GM13977 (cell line): ENCODE measurements around the gene C11orf91.
"Not testable (repeated sequence)": the region's sequence is repeated elsewhere in the genome, so short reads cannot be mapped to it uniquely, and the experiment has no call there.

Experiments
- DNase-seq: peaks from one replicate; pipeline ENCODE4 v3.0.0; 2012; ENCODE audit warnings: low spot score
- in situ Hi-C: fragments of 300-500 bp; cut with MboI; formaldehyde crosslinking; loops from one replicate; pipeline ENCODE4 v1.12.0; 2022; ENCODE audit warnings: low sequenced_read_pairs, low pct_unique_long_range_greater_than_20kb, mixed read lengths, inconsistent platforms; ENCODE audit not compliant: unreplicated experiment
- TF ChIP-seq, protein P1 (sequence below): IDR thresholded peaks from 2 replicates; pipeline ENCODE4 v1.5.1; 2012; ENCODE audit warnings: mild to moderate bottlenecking, control low read depth; ENCODE audit not compliant: insufficient read depth; ENCODE audit errors: extremely low read depth, missing control alignments

C11orf91 gene

DNA sequence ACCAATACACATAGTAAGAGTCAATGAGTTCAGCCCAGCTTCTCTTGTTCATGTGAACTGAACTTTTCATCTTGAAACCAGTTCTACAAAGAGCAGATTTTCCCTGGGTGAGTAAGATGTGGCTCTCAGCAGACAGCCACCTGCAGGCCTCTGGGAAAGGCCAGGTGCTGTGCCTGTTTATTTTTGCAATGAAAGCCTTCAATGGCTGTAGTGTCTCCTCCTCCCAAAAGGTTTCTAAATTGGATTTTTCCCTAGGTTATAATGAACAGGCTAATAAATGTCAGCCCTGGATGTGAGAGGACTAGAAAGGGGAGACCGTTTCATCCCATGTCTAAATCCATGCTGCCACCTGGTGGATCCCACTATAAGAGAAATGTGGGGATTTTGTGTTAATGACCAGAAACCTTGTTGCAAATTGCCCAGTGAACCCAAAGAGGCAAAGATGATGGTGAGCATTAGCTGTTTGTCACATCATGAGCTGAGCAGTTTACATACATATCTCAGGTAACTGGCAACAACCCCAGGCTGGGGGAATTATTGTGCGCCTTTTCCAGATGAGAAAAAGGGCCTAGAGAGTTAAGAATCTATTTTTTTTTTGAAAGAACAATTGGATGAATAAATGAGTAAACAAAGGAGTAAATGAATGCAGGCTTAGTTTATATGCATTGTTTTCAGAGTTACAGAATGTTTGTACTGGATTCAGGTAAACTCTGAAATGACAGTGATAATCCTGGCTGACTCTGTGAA lies 12.7 kb downstream of the C11orf91 start:
- peak; percentile 51 for DNase-seq
- TF ChIP-seq, protein P1, sequence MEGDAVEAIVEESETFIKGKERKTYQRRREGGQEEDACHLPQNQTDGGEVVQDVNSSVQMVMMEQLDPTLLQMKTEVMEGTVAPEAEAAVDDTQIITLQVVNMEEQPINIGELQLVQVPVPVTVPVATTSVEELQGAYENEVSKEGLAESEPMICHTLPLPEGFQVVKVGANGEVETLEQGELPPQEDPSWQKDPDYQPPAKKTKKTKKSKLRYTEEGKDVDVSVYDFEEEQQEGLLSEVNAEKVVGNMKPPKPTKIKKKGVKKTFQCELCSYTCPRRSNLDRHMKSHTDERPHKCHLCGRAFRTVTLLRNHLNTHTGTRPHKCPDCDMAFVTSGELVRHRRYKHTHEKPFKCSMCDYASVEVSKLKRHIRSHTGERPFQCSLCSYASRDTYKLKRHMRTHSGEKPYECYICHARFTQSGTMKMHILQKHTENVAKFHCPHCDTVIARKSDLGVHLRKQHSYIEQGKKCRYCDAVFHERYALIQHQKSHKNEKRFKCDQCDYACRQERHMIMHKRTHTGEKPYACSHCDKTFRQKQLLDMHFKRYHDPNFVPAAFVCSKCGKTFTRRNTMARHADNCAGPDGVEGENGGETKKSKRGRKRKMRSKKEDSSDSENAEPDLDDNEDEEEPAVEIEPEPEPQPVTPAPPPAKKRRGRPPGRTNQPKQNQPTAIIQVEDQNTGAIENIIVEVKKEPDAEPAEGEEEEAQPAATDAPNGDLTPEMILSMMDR, result peak; percentile 58
- in situ Hi-C loops, result loop anchor here (5.0 kb wide), 1 partner anchor 326 kb away; no protein-coding TSS in a partner anchor

DNA sequence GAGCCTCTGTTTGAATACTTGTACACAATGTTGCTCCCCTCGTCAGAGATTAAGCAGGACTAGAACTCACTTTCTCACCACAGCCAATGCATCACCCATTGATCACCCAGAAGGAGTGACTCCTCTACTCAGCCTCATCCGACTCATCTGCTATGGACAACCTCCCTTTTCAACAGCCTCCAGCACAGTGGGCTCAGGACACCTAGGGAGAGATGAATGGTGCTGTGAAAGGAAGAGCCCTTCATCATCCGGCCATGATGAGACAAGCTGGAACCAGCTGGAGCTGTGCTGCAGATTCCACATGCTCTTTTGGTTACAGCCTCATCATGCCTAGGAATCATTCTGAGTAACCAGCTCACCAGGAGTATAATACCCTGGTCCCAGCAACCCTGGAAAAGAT lies 15.5 kb downstream of the C11orf91 start:
- in situ Hi-C loops, result loop anchor here (5.0 kb wide), 1 partner anchor 323 kb away; no protein-coding TSS in a partner anchor
- DNase-seq, result no peak

DNA sequence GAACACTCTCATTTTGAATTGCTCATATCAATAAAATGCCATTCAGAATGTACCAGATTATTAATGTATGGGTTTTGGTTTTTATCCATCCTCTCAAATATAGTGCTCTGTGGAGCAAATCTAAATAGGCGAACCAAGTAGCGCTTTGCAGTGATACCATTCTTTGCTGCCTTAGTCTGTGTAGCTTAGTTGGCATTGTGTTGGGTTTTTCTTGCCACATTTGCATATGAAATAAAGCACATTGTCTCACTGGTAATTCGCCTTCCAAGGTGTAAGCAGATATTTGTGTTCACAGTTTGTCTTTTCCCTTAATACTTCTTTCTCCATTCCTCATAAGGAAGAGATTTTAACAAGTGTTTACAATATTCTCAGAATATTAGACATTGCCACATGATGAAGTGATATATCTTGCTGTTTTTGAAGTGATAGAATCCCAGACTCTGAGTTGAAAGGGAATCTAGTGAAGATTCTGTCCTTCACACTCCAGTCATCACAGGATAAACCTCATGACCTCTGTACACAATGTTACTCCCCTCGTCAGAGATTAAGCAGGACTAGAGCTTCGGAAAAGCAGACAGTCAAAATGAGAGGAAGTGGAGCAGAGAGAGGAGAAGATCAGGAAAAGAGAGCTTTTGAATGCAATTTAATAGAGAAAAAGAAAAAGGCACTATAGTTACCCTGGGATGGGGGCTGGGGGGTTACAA lies 16.5 kb downstream of the C11orf91 start:
- DNase-seq, result no peak
- in situ Hi-C loops, result no loop called here
- TF ChIP-seq, protein P1, result no peak

More for the DNA sequence above, 15.5 kb downstream of the C11orf91 start:
- TF ChIP-seq, protein P1, result no peak

DNA sequence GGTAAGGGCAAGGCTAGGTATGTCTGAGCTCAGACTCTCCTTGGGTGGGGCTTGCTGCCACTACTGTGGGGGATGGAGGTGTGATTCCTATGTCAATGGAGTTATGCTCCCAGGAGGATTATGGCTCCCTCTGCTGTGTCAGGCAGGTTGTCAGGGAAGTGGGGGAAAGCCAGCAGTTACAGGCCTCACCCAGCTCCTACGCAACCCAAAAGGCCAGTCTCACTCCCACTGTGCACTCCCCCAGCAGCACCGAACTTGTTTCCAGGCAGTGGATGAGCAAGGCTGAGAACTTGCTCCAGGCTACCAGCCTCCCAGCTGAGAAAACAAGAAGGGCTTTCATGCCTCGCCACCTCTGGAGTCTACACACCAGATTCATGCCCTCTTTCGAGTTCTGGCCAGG lies 18.2 kb downstream of the C11orf91 start:
- TF ChIP-seq, protein P1, result no peak
- DNase-seq, result no peak
- in situ Hi-C loops, result no loop called here

DNA sequence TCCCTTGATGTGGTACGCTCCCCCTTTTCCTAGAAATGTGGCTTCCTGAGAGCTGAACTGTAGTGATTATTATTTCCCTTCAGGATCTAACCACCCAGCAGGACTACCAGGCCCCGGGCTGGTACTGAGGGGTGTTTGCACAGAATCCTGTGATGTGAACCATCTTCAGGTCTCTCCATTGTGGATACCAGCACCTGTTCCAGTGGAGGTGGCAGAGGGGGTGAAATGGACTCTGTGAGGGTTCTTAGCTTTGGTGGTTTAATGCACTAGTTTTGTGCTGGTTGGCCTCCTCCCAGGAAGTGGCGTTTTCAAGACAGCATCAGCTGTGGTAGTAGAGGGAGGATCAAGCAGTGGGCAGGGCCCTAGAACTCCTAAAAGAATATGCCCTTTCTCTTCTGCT lies 18.6 kb downstream of the C11orf91 start:
- in situ Hi-C loops, result no loop called here
- TF ChIP-seq, protein P1, result no peak
- DNase-seq, result no peak

DNA sequence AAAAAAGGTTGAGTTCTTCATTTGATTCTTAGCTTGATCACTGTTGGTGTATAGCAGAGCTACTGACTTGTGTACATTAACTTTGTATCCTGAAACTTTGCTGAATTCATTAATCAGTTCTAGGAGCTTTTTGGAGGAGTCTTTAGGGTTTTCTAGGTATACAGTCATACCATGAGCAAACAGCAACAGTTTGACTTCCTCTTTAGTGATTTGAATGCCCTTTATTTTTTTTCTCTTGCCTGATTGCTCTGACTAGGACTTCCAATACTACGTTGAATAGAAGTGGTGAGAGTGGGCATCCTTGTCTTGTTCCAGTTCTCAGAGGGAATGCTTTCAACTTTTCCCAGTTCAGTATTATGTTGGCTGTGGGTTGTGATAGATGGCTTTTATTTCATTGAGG lies 22.0 kb downstream of the C11orf91 start:
- in situ Hi-C loops, DNase-seq: not testable (repeated sequence)

DNA sequence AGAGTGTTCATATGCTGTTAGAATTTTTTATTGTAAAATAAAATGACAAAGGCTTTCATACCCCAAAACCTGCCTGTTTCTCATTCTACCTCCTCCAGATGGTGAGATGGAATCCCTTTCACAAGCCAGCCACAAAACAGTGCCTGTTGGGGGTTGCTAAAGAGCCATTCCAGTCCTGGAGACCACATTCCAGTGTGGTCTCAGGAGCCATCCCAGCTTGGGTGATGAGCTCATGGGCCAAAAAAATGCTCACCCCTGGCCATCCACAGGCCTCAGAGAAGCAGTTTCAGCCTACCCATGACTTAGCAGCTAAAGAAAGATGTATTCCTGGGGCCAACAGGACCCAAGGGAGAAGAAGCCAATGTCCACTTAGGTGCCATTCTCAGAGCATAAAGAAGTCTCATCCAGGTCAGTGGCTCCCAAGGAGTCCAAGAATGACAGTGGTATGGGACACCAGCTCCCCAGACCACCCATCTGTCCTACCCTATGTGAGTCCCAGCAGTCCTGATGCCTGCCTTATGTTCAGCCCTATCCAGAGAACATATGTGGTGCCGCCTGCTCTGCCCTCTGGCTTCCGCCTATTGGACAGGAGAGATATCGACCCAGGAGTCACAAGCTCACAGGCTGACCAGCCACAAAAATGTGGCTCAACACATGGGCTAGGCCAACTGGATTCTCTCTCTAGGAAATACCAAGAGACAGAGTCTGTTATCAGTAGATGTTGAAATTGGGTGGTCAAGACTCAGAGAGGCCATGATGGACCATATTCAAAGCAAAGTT lies 26.4 kb downstream of the C11orf91 start:
- in situ Hi-C loops, result no loop called here
- TF ChIP-seq, protein P1, result no peak
- no peak for DNase-seq
